GM12872 (cell line): ENCODE results near the gene SEPTIN7.

Experiments
- TF ChIP-seq, protein P1 (sequence below): IDR thresholded peaks from 3 replicates; pipeline ENCODE4 v1.5.1; 2011; ENCODE audit warnings: low read depth, mild to moderate bottlenecking, low read length, moderate library complexity; ENCODE audit not compliant: insufficient read depth

Gene SEPTIN7

GRCh38 chr7:35839860-35840854 lies 39.3 kb downstream of the SEPTIN7 start:
- TF ChIP-seq, protein P1, sequence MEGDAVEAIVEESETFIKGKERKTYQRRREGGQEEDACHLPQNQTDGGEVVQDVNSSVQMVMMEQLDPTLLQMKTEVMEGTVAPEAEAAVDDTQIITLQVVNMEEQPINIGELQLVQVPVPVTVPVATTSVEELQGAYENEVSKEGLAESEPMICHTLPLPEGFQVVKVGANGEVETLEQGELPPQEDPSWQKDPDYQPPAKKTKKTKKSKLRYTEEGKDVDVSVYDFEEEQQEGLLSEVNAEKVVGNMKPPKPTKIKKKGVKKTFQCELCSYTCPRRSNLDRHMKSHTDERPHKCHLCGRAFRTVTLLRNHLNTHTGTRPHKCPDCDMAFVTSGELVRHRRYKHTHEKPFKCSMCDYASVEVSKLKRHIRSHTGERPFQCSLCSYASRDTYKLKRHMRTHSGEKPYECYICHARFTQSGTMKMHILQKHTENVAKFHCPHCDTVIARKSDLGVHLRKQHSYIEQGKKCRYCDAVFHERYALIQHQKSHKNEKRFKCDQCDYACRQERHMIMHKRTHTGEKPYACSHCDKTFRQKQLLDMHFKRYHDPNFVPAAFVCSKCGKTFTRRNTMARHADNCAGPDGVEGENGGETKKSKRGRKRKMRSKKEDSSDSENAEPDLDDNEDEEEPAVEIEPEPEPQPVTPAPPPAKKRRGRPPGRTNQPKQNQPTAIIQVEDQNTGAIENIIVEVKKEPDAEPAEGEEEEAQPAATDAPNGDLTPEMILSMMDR, result no peak

- TF ChIP-seq, protein P1, result no peak
Measured at GRCh38 chr7:35846816-35847412, 46.1 kb downstream of the SEPTIN7 start.

- TF ChIP-seq, protein P1, result no peak
Measured at GRCh38 chr7:35848725-35849124, 47.9 kb downstream of the SEPTIN7 start.

DNA sequence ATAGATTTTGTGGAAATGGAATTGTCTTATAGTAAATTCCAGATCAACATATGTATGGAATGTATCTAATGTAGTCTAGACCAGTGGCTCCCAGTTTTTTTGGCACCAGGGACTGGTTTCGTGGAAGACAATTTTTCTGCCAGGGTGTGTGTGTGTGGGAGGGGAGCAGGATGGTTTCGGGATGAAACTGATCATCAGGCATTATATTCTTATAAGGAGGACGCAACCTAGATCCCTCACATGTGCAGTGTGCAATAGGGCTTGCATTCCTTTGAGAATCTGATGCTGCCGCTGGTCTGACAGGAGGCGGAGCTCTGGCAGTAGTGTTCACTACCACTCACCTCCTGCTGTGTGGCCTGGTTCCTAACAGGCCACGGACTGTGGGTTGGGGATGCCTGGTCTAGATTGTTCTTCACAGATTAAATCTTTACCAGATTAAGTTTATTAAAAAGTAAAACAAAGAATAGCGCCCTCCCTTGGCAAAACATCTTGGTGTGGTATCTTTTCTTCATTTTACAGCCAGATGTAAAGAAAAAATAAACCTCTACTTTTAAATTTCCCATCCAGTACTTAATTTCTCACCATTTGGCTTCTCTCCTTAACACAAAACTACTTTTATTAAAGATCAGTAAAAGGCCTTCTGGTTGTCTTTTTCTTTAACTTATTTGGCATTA lies 48.4 kb downstream of the SEPTIN7 start:
- TF ChIP-seq, protein P1, result no peak

- TF ChIP-seq, protein P1, result no peak
Measured at GRCh38 chr7:35849954-35850353, 49.1 kb downstream of the SEPTIN7 start.
